HG03575 (cell line): ENCODE results near the gene SPAG16.

Experiments
- ATAC-seq: cut with Tn5 transposase; IDR thresholded peaks from one replicate; pipeline ENCODE4 v1.9.1; 2021; ENCODE audit not compliant: unreplicated experiment, insufficient number of reproducible peaks, low FRiP score; ENCODE audit errors: extremely low read depth

SPAG16 gene

GRCh38 chr2:213740453-213740852 is 456.2 kb downstream of the SPAG16 start:
- peak; percentile 65 for ATAC-seq

GRCh38 chr2:213751446-213751845 is 467.2 kb downstream of the SPAG16 start:
- peak; percentile 84 for ATAC-seq

- no peak for ATAC-seq
Observed at GRCh38 chr2:213752575-213752974, 468.3 kb downstream of the SPAG16 start.

- no peak for ATAC-seq
Observed at GRCh38 chr2:213757525-213757924, 473.3 kb downstream of the SPAG16 start.

GRCh38 chr2:213763354-213763753 is 479.1 kb downstream of the SPAG16 start:
- no peak for ATAC-seq

- ATAC-seq, result no peak
Observed at GRCh38 chr2:213763963-213764362, 479.7 kb downstream of the SPAG16 start.

- ATAC-seq, result no peak
Observed at GRCh38 chr2:213764849-213765248, 480.6 kb downstream of the SPAG16 start.

GRCh38 chr2:213766062-213766461 is 481.8 kb downstream of the SPAG16 start:
- peak; percentile 29 for ATAC-seq

- ATAC-seq, result peak; percentile 95
Observed at GRCh38 chr2:213766465-213766901, 482.2 kb downstream of the SPAG16 start.

GRCh38 chr2:213787869-213788268 is 503.6 kb downstream of the SPAG16 start:
- ATAC-seq, result no peak

- no peak for ATAC-seq
Observed at GRCh38 chr2:213789940-213790339, 505.7 kb downstream of the SPAG16 start.

GRCh38 chr2:213792045-213792444 is 507.8 kb downstream of the SPAG16 start:
- no peak for ATAC-seq

- ATAC-seq, result no peak
Observed at GRCh38 chr2:213806125-213806726, 522.0 kb downstream of the SPAG16 start.

GRCh38 chr2:213816583-213816982 is 532.3 kb downstream of the SPAG16 start:
- no peak for ATAC-seq

GRCh38 chr2:213818436-213818835 is 534.2 kb downstream of the SPAG16 start:
- ATAC-seq, result no peak

GRCh38 chr2:213834331-213834730 is 550.1 kb downstream of the SPAG16 start:
- no peak for ATAC-seq

GRCh38 chr2:213834746-213835145 is 550.5 kb downstream of the SPAG16 start:
- ATAC-seq, result no peak

GRCh38 chr2:213846856-213847255 is 562.6 kb downstream of the SPAG16 start:
- no peak for ATAC-seq

GRCh38 chr2:213847316-213847715 is 563.1 kb downstream of the SPAG16 start:
- no peak for ATAC-seq

GRCh38 chr2:213848631-213849030 is 564.4 kb downstream of the SPAG16 start:
- no peak for ATAC-seq

- no peak for ATAC-seq
Observed at GRCh38 chr2:213861638-213862037, 577.4 kb downstream of the SPAG16 start.
